SK-N-SH (cell line): ENCODE measurements around the gene DEXI. TPM values are rescaled to one million over a fixed set of nuclear protein-coding genes. Genes with fewer than 3 reads are reported as not detected.

Experiments used
- CTCF ChIA-PET: fragments of 300-600, 350-600 bp; formaldehyde crosslinking; extraction: SDS; loops from one replicate; lab custom pipeline; 2021; lab: Yijun Ruan, JAX
- POLR2A ChIA-PET: fragments of 350-600 bp; sonication (Branson Sonifier 250); formaldehyde crosslinking; extraction: SDS; loops from one replicate; lab custom pipeline; 2020; ENCODE audit warnings: antibody characterized with exemption, inconsistent platforms; lab: Yijun Ruan, JAX
- DNase-seq: peaks from one replicate; pipeline ENCODE4 v3.0.0; 2012
- H2AFZ ChIP-seq: fragments of 200-600 bp; sonication (generic); 2 replicates; pipeline ENCODE4 v1.8.1; 2016; ENCODE audit warnings: antibody characterized with exemption, mild to moderate bottlenecking, low read depth
- H3F3A ChIP-seq: fragments of 200-600 bp; sonication (generic); replicated peaks from 2 replicates; pipeline ENCODE3; 2016; ENCODE audit warnings: antibody characterized with exemption, mild to moderate bottlenecking; ENCODE audit not compliant: insufficient read depth
- H3K27ac ChIP-seq, 2 experiments: fragments of 200-500 bp in 1 of 2; fragments of 200-600 bp in 1 of 2; sonication (Bioruptor generic) in 1 of 2; sonication (generic), shearing (Covaris generic) in 1 of 2; 2 replicates each; pipeline versions ENCODE4 v1.5.1 to v1.6.1; 2014 to 2016; ENCODE audit warnings: low read depth in 2 of 2, inconsistent platforms in 1 of 2, low read length in 1 of 2, mild to moderate bottlenecking in 1 of 2, mixed read lengths in 1 of 2
- H3K27me3 ChIP-seq: fragments of 200-600 bp; sonication (generic), shearing (Covaris generic); 2 replicates; pipeline ENCODE4 v1.6.1; 2016; ENCODE audit warnings: mixed run types; ENCODE audit not compliant: insufficient read depth
- H3K36me3 ChIP-seq, 2 experiments: fragments of 200-500 bp in 1 of 2; fragments of 200-600 bp in 1 of 2; sonication (Bioruptor generic) in 1 of 2; sonication (generic) in 1 of 2; replicated peaks in 1 of 2; 2 replicates each; pipeline versions ENCODE3 to v1.5.1; 2014 to 2016; ENCODE audit warnings: low read length in 1 of 2, mild to moderate bottlenecking in 1 of 2; ENCODE audit not compliant: insufficient read depth in 2 of 2, control insufficient read depth in 1 of 2
- H3K4me1 ChIP-seq, 2 experiments: fragments of 200-500 bp in 1 of 2; fragments of 200-600 bp in 1 of 2; sonication (Bioruptor generic) in 1 of 2; sonication (generic), shearing (Covaris generic) in 1 of 2; 2 replicates each; pipeline versions ENCODE4 v1.5.1 to v1.6.1; 2014 to 2016; ENCODE audit warnings: low read depth in 1 of 2, low read length in 1 of 2, mixed run types in 1 of 2; ENCODE audit not compliant: insufficient read depth in 2 of 2, control insufficient read depth in 1 of 2
- H3K4me2 ChIP-seq: fragments of 200-600 bp; sonication (generic), shearing (Covaris generic); 2 replicates; pipeline ENCODE4 v1.6.1; 2017; ENCODE audit warnings: mixed run types
- H3K4me3 ChIP-seq, 2 experiments: fragments of 200-500 bp in 1 of 2; fragments of 200-600 bp in 1 of 2; sonication (Bioruptor generic) in 1 of 2; sonication (generic), shearing (Covaris generic) in 1 of 2; 2 replicates each; pipeline versions ENCODE4 v1.5.1 to v1.8.1; 2014 to 2016; ENCODE audit warnings: low read depth in 2 of 2, inconsistent platforms in 1 of 2, low read length in 1 of 2, mild to moderate bottlenecking in 1 of 2, mixed read lengths in 1 of 2, moderate library complexity in 1 of 2
- H3K79me2 ChIP-seq: fragments of 200-600 bp; sonication (generic); 2 replicates; pipeline ENCODE4 v1.8.1; 2017; ENCODE audit warnings: mild to moderate bottlenecking; ENCODE audit not compliant: insufficient read depth
- H3K9ac ChIP-seq: fragments of 200-600 bp; sonication (generic); 2 replicates; pipeline ENCODE4 v1.6.1; 2017; ENCODE audit warnings: mixed run types
- H3K9me2 ChIP-seq: fragments of 200-600 bp; sonication (generic); 2 replicates; pipeline ENCODE4 v1.6.1; 2017; ENCODE audit warnings: mixed run types
- H3K9me3 ChIP-seq: fragments of 200-600 bp; sonication (generic); 2 replicates; pipeline ENCODE4 v1.6.1; 2017; ENCODE audit warnings: mixed run types, mild to moderate bottlenecking, moderate library complexity
- H4K20me1 ChIP-seq: fragments of 200-600 bp; sonication (generic); 2 replicates; pipeline ENCODE4 v1.6.1; 2017; ENCODE audit warnings: mild to moderate bottlenecking, mixed run types; ENCODE audit not compliant: insufficient read depth
- EP300 ChIP-seq, 2 experiments: IDR thresholded peaks; 2 replicates each; pipeline versions ENCODE4 v1.4.0 to v1.6.1; 2012; ENCODE audit warnings: borderline replicate concordance in 1 of 2, low read depth in 1 of 2, low read length in 1 of 2
- EZH2phosphoT487 ChIP-seq: fragments of 200-600 bp; sonication (generic); IDR thresholded peaks from 2 replicates; pipeline ENCODE4 v1.6.1; 2017; ENCODE audit warnings: low read depth, mixed run types, mild to moderate bottlenecking, antibody characterized with exemption, moderate library complexity, borderline replicate concordance
- FOXM1 ChIP-seq: IDR thresholded peaks from 2 replicates; pipeline ENCODE4 v1.4.0; 2012; ENCODE audit warnings: low read depth, mild to moderate bottlenecking
- GATA2 ChIP-seq: sonication (generic); formaldehyde crosslinking; IDR thresholded peaks from 2 replicates; pipeline ENCODE4 v1.5.0; 2020; ENCODE audit warnings: mild to moderate bottlenecking, missing genetic modification reagents
- JUND ChIP-seq: IDR thresholded peaks from 2 replicates; pipeline ENCODE4 v1.4.0; 2012
- MXI1 ChIP-seq: IDR thresholded peaks from 2 replicates; pipeline ENCODE4 v1.6.1; 2012; ENCODE audit warnings: mild to moderate bottlenecking, low read depth, low read length, improper control_type of control experiment
- NRF1 ChIP-seq: IDR thresholded peaks from 2 replicates; pipeline ENCODE4 v1.6.1; 2012; ENCODE audit warnings: low read depth, mild to moderate bottlenecking, low read length
- RAD21 ChIP-seq: IDR thresholded peaks from 2 replicates; pipeline ENCODE4 v1.6.1; 2012; ENCODE audit warnings: mild to moderate bottlenecking, low read length
- RCOR1 ChIP-seq: fragments of 150-350 bp; IDR thresholded peaks from 2 replicates; pipeline ENCODE4 v1.6.1; 2017; ENCODE audit warnings: antibody characterized with exemption, low read length
- RXRA ChIP-seq: IDR thresholded peaks from 2 replicates; pipeline ENCODE4 v1.4.0; 2012; ENCODE audit warnings: low read depth, mild to moderate bottlenecking, borderline replicate concordance
- SIN3A ChIP-seq: IDR thresholded peaks from 2 replicates; pipeline ENCODE4 v1.6.1; 2012; ENCODE audit warnings: low read depth, mild to moderate bottlenecking, low read length, moderate library complexity, borderline replicate concordance
- TAF1 ChIP-seq: IDR thresholded peaks from 2 replicates; pipeline ENCODE4 v1.6.1; 2012; ENCODE audit warnings: low read depth, mild to moderate bottlenecking, low read length, moderate library complexity, borderline replicate concordance
- TCF12 ChIP-seq: IDR thresholded peaks from 2 replicates; pipeline ENCODE4 v1.4.0; 2012
- WGBS: methylation state at CpG from one replicate; pipeline ENCODE4 v1.1.6; 2017; ENCODE audit warnings: low lambda C conversion rate; 5-methylcytosine and 5-hydroxymethylcytosine counted together
- polyA plus RNA-seq, 3 experiments: library from polyadenylated mRNA; depleted of rRNA; stranded (reverse); fragments of >200 nt; gene quantifications; 2 replicates each; pipeline ENCODE4 v1.2.3, GENCODE V29; 2012
- TF ChIP-seq, protein P1 (sequence below): fragments of 150-350 bp; IDR thresholded peaks from 2 replicates; pipeline ENCODE4 v1.6.1; 2017; ENCODE audit warnings: antibody characterized with exemption, low read length, low read depth, borderline replicate concordance
- TF ChIP-seq, protein P2 (sequence below): IDR thresholded peaks from 2 replicates; pipeline ENCODE4 v1.4.0; 2012; ENCODE audit warnings: low read depth
- TF ChIP-seq, protein P3 (sequence below): fragments of 200-600 bp; sonication (generic); IDR thresholded peaks from 2 replicates; pipeline ENCODE4 v1.6.1; 2017; ENCODE audit warnings: antibody characterized with exemption, mild to moderate bottlenecking, moderate library complexity
- TF ChIP-seq, protein P4 (sequence below): IDR thresholded peaks from 2 replicates; pipeline ENCODE4; 2012

Gene DEXI
- polyA plus RNA-seq, 1 of the 3 experiments (the other 2 are of a cell fraction): 55.5 TPM

DNA sequence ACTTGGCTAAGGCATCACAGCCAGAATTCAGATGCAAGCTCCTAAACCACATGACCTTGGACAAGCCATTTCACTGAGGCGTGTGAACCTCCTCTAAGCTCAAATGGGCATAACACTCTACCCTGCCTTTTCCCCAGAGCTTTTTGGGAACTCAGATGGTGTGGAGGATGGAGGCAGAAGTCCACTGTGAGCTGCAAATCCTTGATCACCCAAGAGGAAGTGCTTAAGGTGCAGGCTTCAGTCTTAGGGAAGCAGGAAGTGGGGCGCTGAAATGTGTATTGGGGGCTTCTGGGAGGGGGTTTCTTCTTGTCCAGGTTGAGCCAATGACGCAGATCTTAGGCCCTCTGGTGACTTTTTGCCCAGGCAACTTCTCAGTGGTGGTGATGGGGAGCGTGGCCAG lies 52.4 kb downstream of the DEXI start:
- Histone ChIP-seq H3K9me3 (no peaks in the 10 kb centered on the region), H3K9ac (no peak overlapping the region), H3K9me2 (no peaks in the 10 kb centered on the region), H3K4me3 (no peak overlapping the region), H3K4me2 (no peak overlapping the region), H2AFZ (no peak overlapping the region), H3K27me3 (no peaks in the 10 kb centered on the region; the same call in 1 of the 2 replicates), H3K79me2 (no peaks in the 10 kb centered on the region), H3K36me3 (no peaks in the 10 kb centered on the region), H4K20me1 (no peaks in the 10 kb centered on the region), H3F3A (no peaks in the 10 kb centered on the region), H3K27ac (no peak overlapping the region), H3K4me1 (no peaks in the 10 kb centered on the region)
- CTCF ChIA-PET: interaction anchor here (5.0 kb wide), 1 partner anchor 29 kb away, joined by 23 read pairs; no protein-coding TSS in a partner anchor
- WGBS: 46% methylated on average over 4 of the region's 4 CpGs
- no peak for DNase-seq
- TF ChIP-seq EZH2phosphoT487 (no peak), NRF1 (no peak), TAF1 (no peak), RXRA (no peak), RCOR1 (no peak), MXI1 (no peak), FOXM1 (no peak), JUND (no peak), GATA2 (CRISPR knock-in tag) (no peak), EP300 (IDR thresholded peaks at IDR 0.05; ENCODE audit: borderline replicate concordance in 1 of 2, low read depth in 1 of 2, low read length in 1 of 2) (no peak)
- TF ChIP-seq, protein P1, sequence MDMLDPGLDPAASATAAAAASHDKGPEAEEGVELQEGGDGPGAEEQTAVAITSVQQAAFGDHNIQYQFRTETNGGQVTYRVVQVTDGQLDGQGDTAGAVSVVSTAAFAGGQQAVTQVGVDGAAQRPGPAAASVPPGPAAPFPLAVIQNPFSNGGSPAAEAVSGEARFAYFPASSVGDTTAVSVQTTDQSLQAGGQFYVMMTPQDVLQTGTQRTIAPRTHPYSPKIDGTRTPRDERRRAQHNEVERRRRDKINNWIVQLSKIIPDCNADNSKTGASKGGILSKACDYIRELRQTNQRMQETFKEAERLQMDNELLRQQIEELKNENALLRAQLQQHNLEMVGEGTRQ: no peak
- TF ChIP-seq, protein P2, sequence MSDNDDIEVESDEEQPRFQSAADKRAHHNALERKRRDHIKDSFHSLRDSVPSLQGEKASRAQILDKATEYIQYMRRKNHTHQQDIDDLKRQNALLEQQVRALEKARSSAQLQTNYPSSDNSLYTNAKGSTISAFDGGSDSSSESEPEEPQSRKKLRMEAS: no peak
- TF ChIP-seq, protein P3, sequence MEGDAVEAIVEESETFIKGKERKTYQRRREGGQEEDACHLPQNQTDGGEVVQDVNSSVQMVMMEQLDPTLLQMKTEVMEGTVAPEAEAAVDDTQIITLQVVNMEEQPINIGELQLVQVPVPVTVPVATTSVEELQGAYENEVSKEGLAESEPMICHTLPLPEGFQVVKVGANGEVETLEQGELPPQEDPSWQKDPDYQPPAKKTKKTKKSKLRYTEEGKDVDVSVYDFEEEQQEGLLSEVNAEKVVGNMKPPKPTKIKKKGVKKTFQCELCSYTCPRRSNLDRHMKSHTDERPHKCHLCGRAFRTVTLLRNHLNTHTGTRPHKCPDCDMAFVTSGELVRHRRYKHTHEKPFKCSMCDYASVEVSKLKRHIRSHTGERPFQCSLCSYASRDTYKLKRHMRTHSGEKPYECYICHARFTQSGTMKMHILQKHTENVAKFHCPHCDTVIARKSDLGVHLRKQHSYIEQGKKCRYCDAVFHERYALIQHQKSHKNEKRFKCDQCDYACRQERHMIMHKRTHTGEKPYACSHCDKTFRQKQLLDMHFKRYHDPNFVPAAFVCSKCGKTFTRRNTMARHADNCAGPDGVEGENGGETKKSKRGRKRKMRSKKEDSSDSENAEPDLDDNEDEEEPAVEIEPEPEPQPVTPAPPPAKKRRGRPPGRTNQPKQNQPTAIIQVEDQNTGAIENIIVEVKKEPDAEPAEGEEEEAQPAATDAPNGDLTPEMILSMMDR: no peak
- POLR2A ChIA-PET: no interaction called here

DNA sequence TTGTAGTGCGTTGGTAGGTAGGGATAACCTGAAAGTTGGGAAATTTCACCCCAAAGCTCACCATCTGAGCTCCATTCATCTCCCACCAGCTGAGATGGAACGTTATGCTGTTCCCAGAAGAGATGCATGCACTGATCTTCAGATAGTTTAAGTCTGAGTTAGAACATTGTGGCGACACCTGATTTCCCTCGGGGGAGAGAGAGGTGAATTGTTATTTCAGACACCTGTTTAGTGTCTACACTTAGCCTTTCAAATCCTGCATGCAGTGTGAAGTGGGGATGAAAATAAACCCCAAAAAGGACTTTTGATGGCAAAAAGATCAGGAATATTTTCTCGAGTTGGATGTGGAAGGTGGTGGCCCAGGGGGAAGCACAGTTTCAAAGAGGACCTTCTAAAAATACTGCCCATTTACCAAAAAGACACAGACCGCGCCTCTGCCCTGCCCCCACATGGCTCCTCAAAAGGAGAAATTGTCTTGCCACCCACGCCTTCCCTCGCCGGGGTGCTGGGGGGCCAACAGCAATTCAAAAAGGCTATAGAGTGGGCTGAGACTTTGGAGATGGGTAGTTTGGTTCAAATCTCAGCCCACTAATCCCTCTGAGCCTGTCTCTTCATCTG lies 53.8 kb downstream of the DEXI start:
- H3K36me3 ChIP-seq: no peaks in the 10 kb centered on the region
- no peaks in the 10 kb centered on the region for H3K9me3 ChIP-seq
- WGBS: 38% methylated on average over 10 of the region's 10 CpGs
- CTCF ChIA-PET: interaction anchor here (5.0 kb wide), 1 partner anchor 30 kb away, joined by 23 read pairs; no protein-coding TSS in a partner anchor
- no peak overlapping the region for H3K4me3 ChIP-seq
- H3K27me3 ChIP-seq: no peaks in the 10 kb centered on the region; the same call in 1 of the 2 replicates
- H3K9me2 ChIP-seq: no peaks in the 10 kb centered on the region
- no peak for DNase-seq
- no peak overlapping the region for H3K27ac ChIP-seq
- no peaks in the 10 kb centered on the region for H3F3A ChIP-seq
- H3K4me2 ChIP-seq: no peak overlapping the region
- no peak for TF ChIP-seq TCF12
- TF ChIP-seq, protein P4, sequence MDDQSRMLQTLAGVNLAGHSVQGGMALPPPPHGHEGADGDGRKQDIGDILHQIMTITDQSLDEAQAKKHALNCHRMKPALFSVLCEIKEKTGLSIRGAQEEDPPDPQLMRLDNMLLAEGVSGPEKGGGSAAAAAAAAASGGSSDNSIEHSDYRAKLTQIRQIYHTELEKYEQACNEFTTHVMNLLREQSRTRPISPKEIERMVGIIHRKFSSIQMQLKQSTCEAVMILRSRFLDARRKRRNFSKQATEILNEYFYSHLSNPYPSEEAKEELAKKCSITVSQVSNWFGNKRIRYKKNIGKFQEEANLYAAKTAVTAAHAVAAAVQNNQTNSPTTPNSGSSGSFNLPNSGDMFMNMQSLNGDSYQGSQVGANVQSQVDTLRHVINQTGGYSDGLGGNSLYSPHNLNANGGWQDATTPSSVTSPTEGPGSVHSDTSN: no peak
- TF ChIP-seq SIN3A: no peak
- no peak for TF ChIP-seq RAD21
- POLR2A ChIA-PET: no interaction called here
- no peak overlapping the region for H2AFZ ChIP-seq
- no peak overlapping the region for H3K9ac ChIP-seq
- H3K4me1 ChIP-seq: no peaks in the 10 kb centered on the region
- no peaks in the 10 kb centered on the region for H4K20me1 ChIP-seq
- no peaks in the 10 kb centered on the region for H3K79me2 ChIP-seq
